Ramos (cell line): Measurements from ENCODE around the gene ENPP1.

Source experiments
- in situ Hi-C: fragments of 300-500 bp; cut with MboI; formaldehyde crosslinking; loops from one replicate; pipeline ENCODE4 v1.14.3; 2022; ENCODE audit warnings: low sequenced_read_pairs; ENCODE audit not compliant: unreplicated experiment

Gene ENPP1

DNA sequence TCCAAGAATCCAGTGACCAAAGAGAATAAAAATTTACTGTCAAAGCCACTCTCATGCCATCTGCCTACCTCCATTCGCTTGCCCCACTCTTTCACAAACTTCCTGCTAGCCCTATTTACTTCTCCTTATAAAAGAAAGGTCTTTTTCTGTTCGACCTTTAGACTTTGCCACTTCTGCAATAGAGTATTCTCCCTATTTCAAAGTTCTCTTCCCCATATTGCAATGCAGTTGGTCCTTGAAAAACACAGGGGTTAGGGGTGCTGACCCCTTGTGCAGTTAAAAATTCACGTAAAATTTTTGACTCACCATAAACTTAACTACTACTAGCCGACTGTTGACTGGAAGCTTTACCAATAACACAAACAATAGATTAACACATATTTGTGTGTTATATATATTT, 128.3 kb downstream of the ENPP1 start:
- in situ Hi-C loops = no loop called here

DNA sequence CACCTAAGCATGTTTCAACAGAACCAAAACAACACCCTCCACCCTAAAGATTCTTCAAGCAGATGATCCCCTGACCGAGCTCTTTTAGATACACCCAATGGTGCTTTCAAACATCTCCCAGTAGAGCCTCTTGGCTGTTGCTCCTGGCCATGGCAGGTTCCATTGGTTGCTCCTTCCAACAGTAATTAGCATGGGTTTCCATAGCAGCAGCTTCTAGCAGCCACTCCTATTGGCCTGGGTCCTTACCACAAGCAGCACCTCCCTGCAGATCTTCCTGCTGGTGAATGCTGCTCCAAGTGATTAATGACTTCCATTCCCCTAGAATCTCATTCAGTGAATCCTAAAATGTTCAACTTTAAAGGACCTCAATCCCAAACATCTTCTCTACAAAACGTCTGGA, 129.4 kb downstream of the ENPP1 start:
- in situ Hi-C loops = no loop called here

DNA sequence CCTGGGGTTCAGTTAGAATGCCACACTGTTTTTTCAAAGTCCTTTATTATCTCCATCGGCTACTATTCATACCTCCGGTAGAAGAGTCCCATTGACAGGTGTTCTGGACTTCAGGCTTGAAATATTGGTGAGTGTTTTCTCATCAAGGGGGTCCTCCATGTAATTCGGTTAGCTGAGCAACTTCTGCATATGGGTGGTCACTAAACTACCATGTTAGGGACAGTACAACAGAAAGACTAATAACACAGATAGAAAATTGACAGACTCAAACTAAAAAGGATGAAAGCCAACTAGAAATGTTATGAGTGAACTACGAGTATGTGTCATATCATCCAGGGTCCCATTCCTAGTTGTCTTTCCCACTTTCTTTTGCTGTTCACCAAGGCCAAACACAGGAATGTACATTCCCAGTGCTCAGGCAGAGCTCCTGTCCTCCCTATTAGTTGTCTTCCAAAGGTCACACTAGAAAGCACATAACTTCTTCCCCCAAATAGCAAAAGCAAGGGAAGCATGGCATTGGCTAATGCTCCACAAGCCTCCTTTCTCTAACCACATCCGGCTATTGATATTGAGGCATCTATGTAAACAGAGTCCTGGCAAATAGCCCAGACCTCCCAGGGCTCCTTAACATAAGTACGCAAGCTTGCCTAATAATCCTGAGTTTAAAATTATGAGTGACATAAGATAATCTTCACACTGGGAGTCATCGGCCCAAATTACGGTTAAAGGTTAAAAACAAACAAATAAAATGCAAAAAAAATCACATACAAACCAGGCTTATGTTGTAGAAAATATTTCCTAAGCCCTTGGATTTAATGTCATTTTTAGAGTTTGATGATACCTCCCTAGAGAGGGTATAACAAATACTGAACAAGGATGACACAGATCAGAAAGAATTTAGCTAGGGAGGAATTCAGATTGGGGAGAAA, 130.1 kb downstream of the ENPP1 start:
- in situ Hi-C loops = no loop called here
